IPS-18c (cell line): ENCODE measurements around the gene DOK5.

Experiments
- H3K4me3 ChIP-seq: 2 replicates; pipeline ENCODE4 v1.7.0; 2013; ENCODE audit warnings: low read depth, mild to moderate bottlenecking, low read length, moderate library complexity; ENCODE audit not compliant: insufficient read depth
- H3K9me3 ChIP-seq: one replicate; pipeline ENCODE4 v1.6.1; 2013; ENCODE audit warnings: mild to moderate bottlenecking, low read length, moderate library complexity; ENCODE audit not compliant: control insufficient read depth, insufficient read depth

DOK5 gene

DNA sequence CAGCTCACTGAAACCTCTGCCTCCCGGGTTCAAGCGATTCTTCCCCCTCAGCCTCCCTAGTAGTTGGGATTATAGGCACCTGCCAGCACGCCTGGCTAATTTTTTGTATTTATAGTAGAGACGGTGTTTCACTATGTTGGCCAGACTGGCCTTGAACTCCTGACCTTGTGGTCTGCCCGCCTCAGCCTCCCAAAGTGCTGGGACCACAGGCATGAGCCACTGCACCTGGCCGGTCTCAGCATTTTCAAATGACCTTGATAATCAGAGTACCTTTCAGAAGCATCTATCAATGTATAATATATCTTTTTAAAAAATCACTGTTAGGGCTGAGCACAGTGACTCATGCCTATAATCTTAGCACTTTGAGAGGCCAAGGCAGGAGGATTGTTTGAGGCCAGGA lies 143.0 kb downstream of the DOK5 start:
- Histone ChIP-seq H3K9me3 (no peaks in the 10 kb centered on the region), H3K4me3 (no peak overlapping the region)

DNA sequence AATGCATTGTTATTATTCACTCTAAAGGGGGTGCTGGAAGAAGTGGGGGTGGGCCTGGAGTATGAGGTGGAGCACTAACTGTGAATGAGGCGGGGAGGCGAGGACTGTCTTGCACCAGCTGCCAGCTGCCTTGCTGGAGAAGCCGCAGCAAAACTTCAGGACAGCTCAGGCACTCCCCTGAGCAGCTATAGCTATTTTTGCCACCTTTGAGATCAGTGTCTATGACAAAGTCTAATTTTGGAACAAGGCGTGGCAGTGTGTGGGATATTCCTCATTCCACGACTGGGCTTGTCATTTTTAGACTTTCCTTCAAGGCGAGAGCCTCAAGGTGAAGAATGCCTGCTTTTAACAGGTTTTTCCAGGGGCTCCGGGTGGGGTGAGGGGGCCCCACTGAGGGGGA lies 143.8 kb downstream of the DOK5 start:
- no peak overlapping the region for H3K4me3 ChIP-seq
- H3K9me3 ChIP-seq = no peaks in the 10 kb centered on the region

DNA sequence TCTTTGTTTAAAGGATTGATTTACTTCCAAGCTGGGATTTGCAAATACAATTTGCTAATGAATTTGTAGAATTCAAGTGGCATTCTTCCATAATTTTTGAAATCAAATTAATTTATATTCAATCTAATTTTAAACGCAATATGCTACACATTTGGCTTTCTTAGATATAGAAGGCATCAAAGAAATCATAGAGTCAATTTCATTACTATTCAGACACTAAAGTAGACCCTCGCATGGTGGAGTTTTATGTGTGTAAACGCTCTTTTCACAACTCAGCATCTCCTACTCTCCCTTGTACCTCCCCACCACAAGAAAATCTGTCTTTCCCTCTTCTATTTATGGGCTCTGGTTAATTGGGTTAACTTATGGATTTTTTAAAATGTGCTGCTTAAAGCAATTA lies 144.3 kb downstream of the DOK5 start:
- H3K9me3 ChIP-seq = no peaks in the 10 kb centered on the region
- no peak overlapping the region for H3K4me3 ChIP-seq

DNA sequence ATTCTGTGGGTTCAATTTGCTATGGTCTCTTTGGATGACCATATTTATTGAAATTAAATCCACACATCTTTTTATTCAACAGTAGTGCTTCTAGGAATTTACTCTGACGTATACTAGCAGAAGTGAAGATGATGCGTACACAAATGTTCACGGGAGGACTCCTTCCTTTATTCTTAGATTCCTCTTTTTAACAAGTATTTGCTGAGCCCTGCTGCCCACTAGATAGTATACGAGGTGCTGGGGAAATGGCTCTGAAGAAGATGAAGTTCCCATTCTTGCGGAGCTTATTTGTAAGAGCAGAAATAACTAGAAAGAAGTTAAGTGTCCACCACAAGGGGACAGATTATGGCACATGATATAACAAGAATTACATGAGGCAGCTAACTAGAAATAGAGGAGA lies 145.2 kb downstream of the DOK5 start:
- H3K9me3 ChIP-seq = no peaks in the 10 kb centered on the region
- no peak overlapping the region for H3K4me3 ChIP-seq

DNA sequence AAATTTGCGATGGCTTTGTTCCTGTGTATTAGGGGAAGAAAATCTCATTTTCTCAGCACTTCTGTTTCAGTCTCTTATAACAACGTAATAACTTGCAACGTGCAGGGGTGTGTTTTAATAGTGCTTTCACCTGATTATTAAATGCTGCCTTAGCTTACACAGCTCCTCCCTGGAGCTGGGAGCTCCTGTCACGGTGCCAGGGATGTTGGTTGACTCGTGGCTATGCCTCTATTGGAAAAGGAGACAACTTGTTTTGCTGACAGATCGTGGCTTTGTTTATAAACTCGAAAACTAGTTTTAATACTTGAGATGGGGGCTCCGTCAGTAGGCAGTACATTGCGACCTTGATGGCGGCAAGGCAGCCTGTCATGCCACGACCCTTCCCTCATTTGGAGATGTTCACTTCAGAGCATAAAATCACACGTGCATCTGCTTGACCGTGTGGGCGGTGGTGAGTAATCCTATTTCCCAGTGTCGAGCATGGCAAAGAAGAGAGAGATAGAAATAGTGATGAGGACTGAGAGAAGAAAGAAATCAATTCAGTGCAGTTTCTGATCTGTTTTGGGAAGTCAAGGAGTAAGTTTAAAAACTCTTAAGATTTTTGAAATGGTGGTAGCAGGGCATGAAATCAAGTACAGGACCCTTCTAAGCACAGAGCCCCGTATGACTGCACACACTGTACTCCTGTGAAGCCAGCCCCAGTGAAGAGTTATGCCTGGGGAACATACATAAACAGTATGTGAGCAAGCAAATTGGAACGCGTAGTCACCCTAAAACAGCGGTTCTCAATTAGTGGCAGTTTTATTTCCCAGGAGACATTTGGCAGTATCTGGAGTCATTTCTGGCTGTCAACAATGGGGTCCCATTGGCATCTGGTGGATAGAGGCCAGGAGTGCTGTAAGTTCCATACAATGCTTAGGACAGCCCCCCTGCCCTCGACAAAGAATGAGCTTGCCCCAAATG lies 147.2 kb downstream of the DOK5 start:
- no peaks in the 10 kb centered on the region for H3K9me3 ChIP-seq
- no peak overlapping the region for H3K4me3 ChIP-seq

DNA sequence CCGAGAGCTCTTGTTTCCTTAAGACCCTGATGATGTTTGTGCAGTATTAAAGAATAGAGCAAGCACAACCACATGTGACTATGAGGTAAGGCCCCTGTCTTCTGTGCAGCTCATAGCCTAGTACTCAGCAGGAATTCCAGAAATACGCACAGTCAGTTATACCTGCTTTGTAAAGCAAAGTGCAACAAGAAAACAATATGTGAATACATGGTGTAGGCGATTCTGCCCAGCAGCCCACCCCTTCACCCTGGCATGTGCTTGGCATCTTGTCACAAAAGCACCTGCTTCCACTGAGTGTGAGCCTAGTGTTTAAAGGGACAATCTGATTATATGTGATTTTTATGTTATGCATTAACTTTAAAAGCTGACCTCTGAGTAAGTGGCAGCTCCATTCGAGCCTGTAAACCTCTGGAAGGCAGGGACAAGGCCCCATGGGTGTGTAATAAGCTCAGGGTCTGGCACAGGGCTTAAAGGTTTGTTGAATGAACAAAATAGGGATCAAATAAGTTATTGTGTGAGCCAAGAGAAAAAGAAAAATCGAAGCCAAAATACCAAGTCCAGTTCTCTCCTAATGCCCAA lies 148.7 kb downstream of the DOK5 start:
- H3K9me3 ChIP-seq = no peaks in the 10 kb centered on the region
- H3K4me3 ChIP-seq = no peak overlapping the region

DNA sequence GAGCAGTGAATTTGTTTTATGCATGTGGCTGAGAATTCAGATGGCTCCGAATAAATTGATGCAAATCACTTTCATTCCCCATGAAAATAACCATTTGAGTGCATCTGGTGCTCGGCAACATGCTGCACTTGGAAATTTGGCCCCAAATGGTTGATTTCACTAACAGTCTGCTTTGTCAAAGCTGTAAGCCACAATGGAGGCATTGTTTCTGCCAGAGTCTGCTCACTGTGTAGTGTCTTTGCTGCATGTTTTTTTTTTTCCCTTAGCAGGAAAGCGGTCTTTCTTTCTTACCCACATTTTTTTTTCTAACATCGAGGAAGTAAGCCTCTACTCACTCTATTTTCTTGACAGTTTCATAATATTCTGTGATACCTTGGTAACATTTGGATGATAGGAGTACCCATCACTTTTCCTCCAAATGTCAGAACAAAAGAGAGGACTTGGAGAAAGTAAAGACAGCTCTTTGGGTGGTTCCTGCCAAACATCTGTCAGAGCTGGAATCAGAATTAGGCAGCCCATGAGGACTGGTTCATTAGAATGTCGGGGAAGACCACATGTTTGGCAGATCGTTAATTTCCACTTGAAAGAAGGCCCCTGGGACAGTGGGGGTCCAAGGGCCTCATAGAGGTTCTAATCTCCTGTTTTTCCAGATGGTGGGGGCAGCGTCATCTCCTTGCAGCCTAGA lies 149.5 kb downstream of the DOK5 start:
- H3K4me3 ChIP-seq = no peak overlapping the region
- H3K9me3 ChIP-seq = no peaks in the 10 kb centered on the region

DNA sequence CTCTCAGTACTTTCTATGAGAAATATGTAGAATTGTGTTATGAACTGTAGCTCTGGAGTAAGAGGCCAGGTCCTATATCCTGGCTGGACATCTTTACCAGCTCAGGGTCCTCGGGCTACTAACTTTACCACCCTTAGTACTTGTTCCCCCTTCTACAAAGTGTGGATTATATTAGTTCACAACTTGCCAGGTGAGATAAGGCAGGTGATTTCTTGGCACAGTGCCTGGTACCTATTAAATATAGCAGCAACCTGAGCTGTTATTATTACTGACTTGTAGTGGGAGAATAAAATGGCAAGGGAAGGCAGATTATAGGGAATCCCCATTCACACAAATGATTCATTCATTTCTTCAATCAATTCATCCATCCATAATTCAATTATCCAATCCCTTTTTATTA lies 150.1 kb downstream of the DOK5 start:
- H3K4me3 ChIP-seq = no peak overlapping the region
- H3K9me3 ChIP-seq = no peaks in the 10 kb centered on the region

DNA sequence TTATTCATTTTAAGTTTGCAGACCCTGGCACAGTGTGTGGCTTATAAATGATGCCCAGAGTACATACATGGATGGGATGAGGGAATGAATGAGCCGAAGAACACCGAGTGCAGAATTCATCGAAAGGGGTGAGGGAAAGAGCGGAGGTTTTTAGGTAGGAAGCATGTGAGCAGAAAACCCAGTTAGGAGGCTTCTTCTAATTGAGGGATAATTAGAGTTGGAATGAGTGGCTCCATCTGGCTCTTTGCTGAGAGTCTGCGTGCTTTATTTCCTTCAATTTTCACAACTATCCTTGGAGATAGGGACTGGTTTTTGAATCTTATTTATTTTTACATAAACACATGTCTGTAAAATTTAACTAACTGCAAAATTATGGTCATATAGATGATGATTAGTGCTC lies 150.7 kb downstream of the DOK5 start:
- no peaks in the 10 kb centered on the region for H3K9me3 ChIP-seq
- H3K4me3 ChIP-seq = no peak overlapping the region

DNA sequence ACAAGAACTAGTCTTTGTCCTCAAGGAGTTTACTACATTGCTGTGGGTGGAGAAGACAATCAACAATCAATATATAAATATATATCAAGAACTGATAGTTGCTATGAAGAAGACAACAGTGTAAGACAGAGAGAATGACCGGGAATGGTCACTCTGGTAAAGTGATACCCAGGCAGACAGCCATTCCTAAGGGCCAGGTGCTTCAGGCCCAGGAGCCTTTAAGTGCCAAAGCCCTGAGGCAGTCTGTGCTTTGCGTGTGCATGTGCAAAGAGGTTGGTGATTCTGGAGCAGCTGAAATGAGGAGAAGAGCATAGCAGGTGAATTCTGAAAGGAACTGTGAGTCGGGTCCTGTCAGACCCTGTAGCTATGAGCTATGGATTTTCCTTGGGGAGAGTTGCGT lies 154.2 kb downstream of the DOK5 start:
- no peak overlapping the region for H3K4me3 ChIP-seq
- no peaks in the 10 kb centered on the region for H3K9me3 ChIP-seq

DNA sequence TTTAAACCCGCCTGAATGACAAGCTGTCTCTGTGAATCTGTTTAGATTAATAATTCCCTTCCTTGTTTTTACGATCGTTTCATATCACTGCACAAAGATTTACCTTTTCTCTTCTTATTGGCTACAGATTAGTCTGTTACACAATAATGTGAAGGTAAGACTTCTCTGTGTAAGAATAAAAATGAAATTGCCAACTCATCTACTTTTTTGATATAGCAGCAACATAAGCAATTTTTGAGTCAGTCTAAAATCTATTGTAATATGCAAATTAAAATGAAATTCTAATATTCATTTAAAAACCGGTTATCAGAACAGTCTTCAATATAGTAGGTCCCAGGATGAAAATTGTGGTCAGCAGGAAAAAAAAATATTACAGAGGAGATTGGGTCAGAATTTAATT lies 155.2 kb downstream of the DOK5 start:
- Histone ChIP-seq H3K4me3 (no peak overlapping the region), H3K9me3 (no peaks in the 10 kb centered on the region)

DNA sequence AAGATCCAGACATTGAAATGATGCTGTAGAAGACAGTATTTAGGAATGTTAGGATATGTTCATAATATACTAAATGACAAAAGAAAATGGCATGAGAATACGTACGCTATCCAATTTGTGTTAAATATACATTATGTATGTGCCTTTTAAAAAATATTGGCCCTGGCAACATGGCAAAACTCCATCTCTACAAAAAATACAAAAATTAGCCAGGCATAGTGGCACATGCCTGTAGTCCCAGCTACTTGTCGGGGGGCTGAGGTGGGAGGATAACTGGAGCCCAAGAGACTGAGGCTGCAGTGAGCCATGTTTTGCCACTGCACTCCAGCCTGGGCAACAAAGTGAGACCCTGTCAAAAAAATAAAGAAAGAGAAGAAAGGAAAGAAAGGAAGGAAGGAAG lies 155.7 kb downstream of the DOK5 start:
- Histone ChIP-seq H3K4me3 (no peak overlapping the region), H3K9me3 (no peaks in the 10 kb centered on the region)

DNA sequence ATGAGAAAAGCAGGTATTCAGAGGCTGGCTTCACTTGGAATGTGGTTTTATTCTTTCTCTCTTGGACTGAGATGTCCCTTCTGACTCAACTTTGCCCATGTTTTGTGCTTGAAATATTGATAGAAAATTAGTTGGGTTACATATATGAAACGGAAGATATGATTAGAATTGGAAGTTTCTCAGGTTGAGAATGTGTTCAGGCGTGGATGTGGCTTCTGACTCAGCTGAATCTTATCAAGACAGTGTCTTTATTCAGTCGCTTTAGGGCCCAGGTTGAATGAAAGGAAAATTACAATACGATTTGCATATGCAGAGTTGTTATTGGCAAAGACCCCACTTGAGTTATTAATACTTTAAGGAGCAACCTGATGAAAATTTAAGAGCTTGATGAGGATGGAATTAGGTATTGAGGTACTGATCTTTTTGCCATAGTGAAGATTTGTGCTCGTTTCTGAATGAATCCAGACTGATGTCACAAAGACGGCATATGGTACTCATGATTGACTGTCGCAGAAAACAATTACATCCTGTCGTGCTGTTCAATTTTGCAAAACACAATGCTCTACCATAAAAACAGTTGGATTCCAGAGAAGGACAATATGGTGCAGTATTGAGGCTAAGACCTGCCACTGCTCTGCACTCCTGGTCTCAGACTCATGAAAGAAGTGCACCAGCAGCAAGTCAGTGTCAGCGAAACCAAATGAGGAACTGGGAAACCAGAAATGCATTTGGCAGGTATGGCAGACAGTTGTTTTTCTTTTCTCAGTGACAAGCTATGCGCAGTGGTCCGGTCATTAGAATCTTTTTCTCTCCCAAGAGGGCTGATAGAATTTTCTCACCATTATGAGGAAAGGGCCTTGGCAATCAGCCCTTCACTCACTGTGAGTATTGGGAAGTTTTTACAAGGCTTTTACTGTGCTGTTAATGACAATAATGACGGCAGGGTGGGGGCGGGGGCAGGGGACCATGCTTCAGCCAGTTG lies 158.3 kb downstream of the DOK5 start:
- no peak overlapping the region for H3K4me3 ChIP-seq
- H3K9me3 ChIP-seq = no peaks in the 10 kb centered on the region

DNA sequence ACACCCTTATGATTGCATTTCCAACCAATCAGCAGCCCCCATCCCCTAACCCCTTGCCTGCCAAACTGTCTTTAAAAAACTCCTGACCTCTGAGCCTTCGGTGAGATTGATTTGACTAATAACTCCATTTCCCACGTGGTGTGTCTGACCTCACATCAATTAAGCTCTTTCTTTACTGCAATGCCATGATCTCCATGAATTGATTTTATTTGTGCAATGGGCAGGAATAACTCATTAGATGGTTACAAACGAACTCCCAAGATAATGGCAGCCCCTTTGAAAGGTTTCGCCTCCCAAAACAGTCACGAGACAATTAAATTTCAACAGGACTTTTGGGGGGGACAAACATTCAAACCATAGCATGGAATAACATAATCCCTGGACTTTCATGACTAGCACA lies 161.2 kb downstream of the DOK5 start:
- H3K4me3 ChIP-seq = no peak overlapping the region

DNA sequence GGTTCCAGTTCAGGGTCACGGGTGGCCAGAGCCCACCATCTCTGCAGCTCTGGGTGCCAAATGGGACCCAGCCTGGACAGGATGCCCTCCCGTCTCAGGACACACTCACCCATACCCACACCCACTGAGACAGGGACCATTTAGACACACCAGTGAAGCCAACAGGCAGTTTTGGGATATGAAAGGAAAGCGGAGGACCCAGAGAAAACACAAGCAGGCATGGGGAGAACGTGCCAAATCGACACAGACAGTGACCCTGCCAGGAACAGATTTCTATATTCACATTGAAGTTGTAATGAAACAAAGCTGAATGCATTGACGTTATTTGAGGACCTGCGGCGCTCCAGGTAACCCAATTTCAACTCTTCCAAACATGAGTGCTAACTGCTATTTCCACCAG lies 164.5 kb downstream of the DOK5 start:
- Histone ChIP-seq H3K9me3 (no peaks in the 10 kb centered on the region), H3K4me3 (no peak overlapping the region)

More for the DNA sequence above, 161.2 kb downstream of the DOK5 start:
- no peaks in the 10 kb centered on the region for H3K9me3 ChIP-seq

DNA sequence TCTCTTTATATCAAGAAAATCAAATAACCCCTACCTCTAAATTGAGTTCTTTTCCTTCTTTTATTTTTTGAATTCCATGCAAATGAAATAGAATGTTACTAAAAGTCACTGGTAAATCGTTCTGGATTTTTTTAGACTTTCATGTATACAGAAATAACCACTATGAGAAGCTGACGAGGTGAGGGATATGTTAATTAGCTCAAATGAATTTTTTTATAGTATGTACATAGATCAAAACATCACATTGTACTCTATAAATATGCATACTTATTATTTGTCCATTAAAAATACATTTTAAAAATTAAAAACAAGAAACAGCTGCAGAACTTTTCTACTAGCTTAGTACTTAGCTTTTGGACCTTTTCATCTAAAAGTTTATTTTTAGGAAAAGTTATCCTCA lies 165.4 kb downstream of the DOK5 start:
- Histone ChIP-seq H3K4me3 (no peak overlapping the region), H3K9me3 (no peaks in the 10 kb centered on the region)
